GM10248 (cell line): ENCODE results near the gene PDGFRB.

Experiments
- CTCF ChIA-PET: fragments of 300-600 bp; sonication (Branson Sonifier 250); formaldehyde crosslinking; extraction: SDS; loops from one replicate; lab custom pipeline; 2021; ENCODE audit warnings: antibody characterized with exemption; lab: Yijun Ruan, JAX
- POLR2A ChIA-PET: fragments of 350-650 bp; sonication (Branson Sonifier 250); formaldehyde crosslinking; extraction: SDS; loops from one replicate; lab custom pipeline; 2020; ENCODE audit warnings: antibody characterized with exemption; lab: Yijun Ruan, JAX
- DNase-seq: peaks from one replicate; pipeline ENCODE4 v3.0.0; 2012; ENCODE audit errors: extremely low spot score
- TF ChIP-seq, protein P1 (sequence below): IDR thresholded peaks from 2 replicates; pipeline ENCODE4 v1.5.1; 2012; ENCODE audit warnings: mild to moderate bottlenecking, low read depth; ENCODE audit errors: extremely low read depth, missing control alignments, control extremely low read depth

Gene PDGFRB

DNA sequence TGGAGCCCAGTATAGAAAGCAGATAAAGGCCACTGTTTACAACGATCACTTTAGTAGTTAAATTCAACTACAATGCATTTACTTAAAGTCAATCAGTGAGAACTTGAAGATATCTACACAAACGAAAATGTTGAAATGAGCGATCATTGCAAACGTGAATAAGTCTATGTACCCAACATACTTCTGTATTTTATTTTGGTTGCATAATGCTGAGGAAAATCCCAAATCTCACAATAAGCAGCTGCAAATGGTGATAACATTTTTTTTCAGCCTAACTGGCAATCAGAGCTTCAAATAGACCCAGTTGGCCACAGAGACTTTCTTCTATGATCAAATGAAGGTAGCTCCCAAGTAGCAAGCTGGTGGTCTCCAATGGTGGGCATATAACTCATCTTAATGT, 32.1 kb downstream of the PDGFRB start:
- DNase-seq = no peak
- ChIA-PET POLR2A (no interaction called here), CTCF (interaction anchor here (1.0 to 2.6 kb wide), 5 partner anchors 11 to 107 kb away, joined by 3 to 20 read pairs (median 5); no protein-coding TSS in a partner anchor)
- TF ChIP-seq, protein P1, sequence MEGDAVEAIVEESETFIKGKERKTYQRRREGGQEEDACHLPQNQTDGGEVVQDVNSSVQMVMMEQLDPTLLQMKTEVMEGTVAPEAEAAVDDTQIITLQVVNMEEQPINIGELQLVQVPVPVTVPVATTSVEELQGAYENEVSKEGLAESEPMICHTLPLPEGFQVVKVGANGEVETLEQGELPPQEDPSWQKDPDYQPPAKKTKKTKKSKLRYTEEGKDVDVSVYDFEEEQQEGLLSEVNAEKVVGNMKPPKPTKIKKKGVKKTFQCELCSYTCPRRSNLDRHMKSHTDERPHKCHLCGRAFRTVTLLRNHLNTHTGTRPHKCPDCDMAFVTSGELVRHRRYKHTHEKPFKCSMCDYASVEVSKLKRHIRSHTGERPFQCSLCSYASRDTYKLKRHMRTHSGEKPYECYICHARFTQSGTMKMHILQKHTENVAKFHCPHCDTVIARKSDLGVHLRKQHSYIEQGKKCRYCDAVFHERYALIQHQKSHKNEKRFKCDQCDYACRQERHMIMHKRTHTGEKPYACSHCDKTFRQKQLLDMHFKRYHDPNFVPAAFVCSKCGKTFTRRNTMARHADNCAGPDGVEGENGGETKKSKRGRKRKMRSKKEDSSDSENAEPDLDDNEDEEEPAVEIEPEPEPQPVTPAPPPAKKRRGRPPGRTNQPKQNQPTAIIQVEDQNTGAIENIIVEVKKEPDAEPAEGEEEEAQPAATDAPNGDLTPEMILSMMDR = no peak

DNA sequence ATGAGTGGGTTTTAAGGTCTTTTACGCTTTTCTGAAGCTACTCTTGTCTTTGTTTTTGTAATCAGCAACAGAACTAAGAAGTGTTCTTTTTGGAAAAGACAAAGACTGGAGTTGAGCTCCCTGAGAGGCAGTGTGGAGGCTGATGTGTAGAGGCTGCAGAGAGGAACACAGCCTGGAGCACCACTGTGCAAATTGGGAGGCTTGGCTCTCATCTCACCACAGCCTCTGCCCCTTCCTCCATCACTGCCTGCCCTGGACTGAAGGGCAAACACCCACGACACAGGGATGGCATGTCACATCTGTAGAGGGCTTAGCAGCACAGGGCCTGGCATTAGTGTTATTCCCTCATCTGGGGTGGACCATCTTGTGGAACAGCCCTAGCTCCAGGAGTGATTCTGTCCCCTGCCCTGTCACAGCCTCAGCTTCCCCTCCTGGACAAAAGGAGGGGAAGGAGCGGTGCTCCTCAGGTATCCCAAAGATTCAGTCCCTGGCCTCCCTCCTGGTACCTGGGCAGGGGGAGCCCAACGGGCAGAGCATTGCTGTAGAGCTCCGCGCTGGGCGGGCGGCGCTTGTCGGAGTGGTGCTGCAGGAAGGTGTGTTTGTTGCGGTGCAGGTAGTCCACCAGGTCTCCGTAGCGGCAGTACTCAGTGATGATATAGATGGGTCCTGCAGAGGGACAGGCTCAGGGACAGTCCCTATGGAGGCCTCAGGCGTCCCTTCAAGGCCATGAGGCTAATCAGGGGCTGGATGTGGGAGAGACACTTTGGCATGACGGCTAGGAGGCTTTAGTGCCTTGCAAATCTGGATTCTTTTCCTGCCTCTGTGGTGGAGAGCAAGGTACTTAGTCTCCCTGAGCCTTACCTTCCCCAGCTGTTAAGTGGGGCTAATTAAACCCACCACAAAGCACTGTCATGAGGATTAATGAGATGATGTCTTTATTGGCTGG, 32.8 kb downstream of the PDGFRB start:
- POLR2A ChIA-PET = no interaction called here
- TF ChIP-seq, protein P1 = no peak
- no peak for DNase-seq
- CTCF ChIA-PET = interaction anchor here (1.0 to 4.4 kb wide), 13 partner anchors 8 to 262 kb away, joined by 3 to 20 read pairs (median 4); no protein-coding TSS in a partner anchor

DNA sequence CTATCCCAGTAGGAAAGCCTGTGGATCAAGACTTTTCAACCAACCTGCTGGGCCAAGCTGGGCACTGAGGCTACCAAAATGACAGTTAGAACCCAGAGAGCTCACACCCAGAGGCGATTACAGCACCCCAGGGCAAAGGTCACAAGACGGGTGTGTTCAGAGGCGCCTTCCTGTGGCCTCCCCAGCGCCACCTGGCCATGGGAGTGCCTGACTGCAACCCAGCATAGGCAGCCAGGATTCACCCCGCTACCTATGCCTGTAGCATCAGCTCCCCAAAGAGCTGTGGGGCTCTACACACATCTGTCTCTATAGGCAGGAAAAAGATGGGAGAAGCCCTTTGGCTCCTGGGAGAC, 33.5 kb downstream of the PDGFRB start:
- TF ChIP-seq, protein P1 = peak; percentile 66
- CTCF ChIA-PET = interaction anchor here (0.7 to 4.4 kb wide), 12 partner anchors 8 to 261 kb away, joined by 3 to 20 read pairs (median 4); no protein-coding TSS in a partner anchor
- peak; percentile 84 for DNase-seq

DNA sequence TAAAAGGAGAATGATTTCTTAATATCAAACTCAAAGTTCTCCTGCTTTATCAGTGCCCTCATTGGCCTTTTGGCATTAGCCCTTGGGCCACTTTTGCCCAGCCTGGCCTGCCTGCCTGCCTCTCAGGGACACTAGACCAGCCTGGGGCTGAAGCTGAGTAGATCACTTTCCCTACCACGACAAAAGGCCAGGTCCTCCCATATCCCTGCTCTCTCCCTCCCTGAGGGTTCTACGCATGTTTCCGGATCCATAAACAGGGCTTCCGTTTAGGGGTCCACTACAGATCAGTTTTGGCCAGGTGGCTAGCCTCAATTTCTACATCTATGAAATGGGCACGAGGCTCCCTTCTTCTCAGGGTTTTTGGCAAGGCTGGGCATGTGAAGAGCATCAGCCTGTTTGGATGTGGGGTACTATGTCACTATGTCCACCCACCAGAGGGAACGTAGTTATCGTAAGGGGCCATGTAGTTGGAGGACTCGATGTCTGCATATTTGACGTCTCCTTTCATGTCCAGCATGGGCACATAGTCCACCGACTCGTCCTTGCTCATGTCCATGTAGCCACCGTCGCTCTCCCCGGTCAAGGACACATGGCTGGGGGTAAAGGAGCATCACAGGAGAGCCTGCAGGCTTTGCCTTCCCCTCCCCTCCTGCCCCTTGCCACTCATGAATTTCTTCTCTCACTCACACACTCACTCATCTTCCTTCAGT, 34.0 kb downstream of the PDGFRB start:
- TF ChIP-seq, protein P1 = no peak
- CTCF ChIA-PET = interaction anchor here (0.7 to 4.4 kb wide), 13 partner anchors 9 to 261 kb away, joined by 3 to 20 read pairs (median 4); no protein-coding TSS in a partner anchor
- POLR2A ChIA-PET = no interaction called here
- DNase-seq = no peak

More for the DNA sequence above, 33.5 kb downstream of the PDGFRB start:
- POLR2A ChIA-PET = no interaction called here

DNA sequence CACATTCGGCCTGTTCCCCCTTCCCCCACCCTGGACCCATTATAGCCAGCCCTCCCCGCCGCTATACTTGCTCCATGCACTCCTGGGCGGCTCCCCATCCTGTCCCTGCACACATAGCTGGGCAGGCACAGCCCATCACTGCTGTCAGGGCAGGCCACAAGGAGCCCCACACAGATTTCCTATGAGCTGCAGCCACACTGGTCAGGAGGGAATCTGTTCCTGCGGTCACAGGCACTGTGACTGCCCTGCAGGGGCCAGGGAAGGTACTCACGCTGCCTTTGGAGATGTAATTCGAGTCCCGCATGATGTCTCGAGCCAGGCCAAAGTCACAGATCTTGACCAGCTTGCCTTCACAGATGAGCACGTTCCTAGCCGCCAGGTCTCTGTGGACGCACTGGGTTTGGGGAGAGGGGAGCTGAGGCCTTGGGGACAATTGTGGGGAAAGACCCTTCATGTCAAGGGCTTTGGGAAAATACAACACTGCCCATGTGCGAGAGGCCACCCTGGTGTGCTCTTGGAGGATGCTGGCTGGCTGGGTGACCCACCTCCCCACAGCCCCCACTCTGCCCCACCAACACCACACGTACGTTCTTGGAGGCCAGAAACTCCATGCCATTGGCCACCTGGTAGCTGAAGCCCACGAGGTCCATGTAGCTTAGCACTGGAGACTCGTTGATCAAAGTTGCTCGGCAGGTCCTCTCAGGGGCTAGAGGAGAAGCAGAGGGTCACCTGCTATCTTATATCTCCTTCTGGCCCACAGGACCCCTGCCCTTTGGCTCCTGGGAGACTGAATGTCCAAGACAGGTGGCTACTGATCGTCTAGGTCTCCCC, 34.8 kb downstream of the PDGFRB start:
- POLR2A ChIA-PET = no interaction called here
- TF ChIP-seq, protein P1 = no peak
- CTCF ChIA-PET = interaction anchor here (1.1 to 4.4 kb wide), 6 partner anchors 9 to 227 kb away, joined by 4 to 19 read pairs (median 6); no protein-coding TSS in a partner anchor
- DNase-seq = no peak
